ENCODE measurements around the gene TMEM82. TPM values are rescaled to one million over a fixed set of nuclear protein-coding genes. Genes with fewer than 3 reads are reported as not detected.
A peak's percentile ranks its signal among the peaks of the same experiment; 100 is the strongest.

TMEM82 gene
- total RNA-seq, 2 donors from 2014 or later, result 0.46 to 3.2 TPM

DNA sequence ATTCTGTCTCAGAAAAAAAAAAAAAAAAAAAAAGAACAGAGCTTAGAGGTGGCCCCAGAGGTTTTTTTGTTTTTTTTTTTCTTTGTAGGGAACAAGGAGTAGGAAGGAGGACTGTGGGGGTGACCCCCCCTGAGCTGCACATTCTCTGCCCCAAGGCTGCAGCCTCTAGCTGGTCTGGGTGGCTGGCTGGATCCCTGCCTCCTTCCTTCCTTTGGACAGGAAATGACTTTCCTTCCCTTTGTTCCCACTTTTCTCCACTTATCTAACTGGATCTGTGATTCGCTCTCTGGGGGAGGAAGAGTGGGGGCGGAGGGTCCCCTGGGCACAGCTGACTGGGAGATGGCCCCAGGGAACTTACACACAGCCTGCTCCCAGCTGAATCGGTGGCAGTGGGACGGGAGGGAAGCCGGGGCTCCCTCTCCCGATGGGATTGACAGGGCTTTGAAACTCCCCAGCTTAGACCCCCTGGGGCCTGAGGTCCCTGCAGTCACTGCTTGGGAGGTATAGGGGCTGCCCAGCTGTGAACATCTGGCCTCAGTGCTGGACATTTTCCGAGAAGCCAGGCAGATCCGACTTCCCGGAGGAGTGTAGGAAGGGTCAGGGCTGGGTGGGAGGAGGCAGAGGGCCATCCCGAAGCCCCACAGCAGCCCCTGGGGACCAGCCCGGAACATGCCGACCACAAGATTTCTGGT lies 18.4 kb downstream of the TMEM82 start:
- 63 to 72% methylated on average over 5 to 12 of the region's 12 CpGs for WGBS, 2 experiments (ENCODE audit: insufficient coverage in 1 of 2, insufficient read length in 1 of 2)

GRCh38 chr1:15761366-15762128 lies 19.2 kb downstream of the TMEM82 start:
- H3K27ac Mint-ChIP-seq, result no peak overlapping the region
- 91 to 100% methylated on average over 4 to 8 of the region's 8 CpGs for WGBS, 2 experiments (ENCODE audit: insufficient coverage in 1 of 2, insufficient read length in 1 of 2)
- H3K9ac ChIP-seq (ENCODE audit: extremely low read depth, low read length, poor library complexity, severe bottlenecking), result no peak overlapping the region

More for the DNA sequence above, 18.4 kb downstream of the TMEM82 start:
- peak overlapping the region; percentile 78 for H3K4me3 Mint-ChIP-seq
- Histone ChIP-seq H3K27ac (ENCODE audit: low read depth, low read length) (no peak overlapping the region), H3K4me3 (ENCODE audit: low read length) (peak overlapping the region; percentile 93), H3K9ac (ENCODE audit: extremely low read depth, low read length, poor library complexity, severe bottlenecking) (peak overlapping the region; percentile 80), H3K9me3 (ENCODE audit: control insufficient read depth, low read length) (no peaks in the 10 kb centered on the region), H3K27me3 (ENCODE audit: control insufficient read depth, insufficient read depth, low read length, poor library complexity, severe bottlenecking) (no peaks in the 10 kb centered on the region), H3K4me1 (ENCODE audit: control insufficient read depth, insufficient read depth, low read length) (peaks cover 13% of the 10 kb centered on the region), H3K36me3 (ENCODE audit: control insufficient read depth, insufficient read depth, low read length) (peaks cover 39% of the 10 kb centered on the region)
- H3K27ac Mint-ChIP-seq, result peak overlapping the region; percentile 87
- H3K27me3 Mint-ChIP-seq (ENCODE audit: insufficient read depth), result peaks cover 14% of the 10 kb centered on the region
- H3K36me3 Mint-ChIP-seq (ENCODE audit: low read depth), result peaks cover 23% of the 10 kb centered on the region
- TF ChIP-seq, protein P1, sequence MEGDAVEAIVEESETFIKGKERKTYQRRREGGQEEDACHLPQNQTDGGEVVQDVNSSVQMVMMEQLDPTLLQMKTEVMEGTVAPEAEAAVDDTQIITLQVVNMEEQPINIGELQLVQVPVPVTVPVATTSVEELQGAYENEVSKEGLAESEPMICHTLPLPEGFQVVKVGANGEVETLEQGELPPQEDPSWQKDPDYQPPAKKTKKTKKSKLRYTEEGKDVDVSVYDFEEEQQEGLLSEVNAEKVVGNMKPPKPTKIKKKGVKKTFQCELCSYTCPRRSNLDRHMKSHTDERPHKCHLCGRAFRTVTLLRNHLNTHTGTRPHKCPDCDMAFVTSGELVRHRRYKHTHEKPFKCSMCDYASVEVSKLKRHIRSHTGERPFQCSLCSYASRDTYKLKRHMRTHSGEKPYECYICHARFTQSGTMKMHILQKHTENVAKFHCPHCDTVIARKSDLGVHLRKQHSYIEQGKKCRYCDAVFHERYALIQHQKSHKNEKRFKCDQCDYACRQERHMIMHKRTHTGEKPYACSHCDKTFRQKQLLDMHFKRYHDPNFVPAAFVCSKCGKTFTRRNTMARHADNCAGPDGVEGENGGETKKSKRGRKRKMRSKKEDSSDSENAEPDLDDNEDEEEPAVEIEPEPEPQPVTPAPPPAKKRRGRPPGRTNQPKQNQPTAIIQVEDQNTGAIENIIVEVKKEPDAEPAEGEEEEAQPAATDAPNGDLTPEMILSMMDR (conservative IDR thresholded peaks at IDR 0.05), result no peak
- peaks cover 35% of the 10 kb centered on the region for H3K4me1 Mint-ChIP-seq
- DNase-seq, result peak; percentile 68
- H3K9me3 Mint-ChIP-seq, result no peaks in the 10 kb centered on the region

DNA sequence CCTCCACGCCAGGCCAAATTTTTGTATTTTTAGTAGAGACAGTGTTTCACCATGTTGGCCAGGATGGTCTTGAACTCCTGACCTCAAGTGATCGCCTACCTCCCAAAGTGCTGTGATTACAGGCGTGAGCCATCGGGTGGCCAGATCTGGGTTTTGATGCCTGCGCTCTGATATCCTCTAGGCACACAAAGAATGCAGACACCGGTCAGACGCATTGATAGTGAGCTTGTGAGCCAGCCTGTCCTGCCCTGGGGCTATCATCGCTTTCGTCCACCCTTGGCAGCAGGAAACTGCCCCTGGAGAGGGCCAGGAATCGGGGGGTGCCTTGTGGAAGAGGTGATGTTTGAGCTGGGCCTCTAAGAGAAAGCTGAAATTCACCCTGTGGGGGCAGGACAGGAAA lies 20.2 kb downstream of the TMEM82 start:
- 83 to 87% methylated on average over 6 to 10 of the region's 10 CpGs for WGBS, 2 experiments (ENCODE audit: insufficient coverage in 1 of 2, insufficient read length in 1 of 2)
- H3K27me3 ChIP-seq (ENCODE audit: control insufficient read depth, insufficient read depth, low read length, poor library complexity, severe bottlenecking), result no peaks in the 10 kb centered on the region
- no peak overlapping the region for H3K27ac ChIP-seq (ENCODE audit: low read depth, low read length)
- no peak overlapping the region for H3K9ac ChIP-seq (ENCODE audit: extremely low read depth, low read length, poor library complexity, severe bottlenecking)
- Mint-ChIP-seq H3K9me3 (no peaks in the 10 kb centered on the region), H3K27me3 (ENCODE audit: insufficient read depth) (no peaks in the 10 kb centered on the region), H3K36me3 (ENCODE audit: low read depth) (peaks cover 28% of the 10 kb centered on the region), H3K4me1 (peaks cover 29% of the 10 kb centered on the region), H3K4me3 (no peak overlapping the region), H3K27ac (peak overlapping the region; percentile 89)
- peaks cover 52% of the 10 kb centered on the region for H3K36me3 ChIP-seq (ENCODE audit: control insufficient read depth, insufficient read depth, low read length)
- H3K4me3 ChIP-seq (ENCODE audit: low read length), result no peak overlapping the region
- H3K9me3 ChIP-seq (ENCODE audit: control insufficient read depth, low read length), result no peaks in the 10 kb centered on the region
- peaks cover 12% of the 10 kb centered on the region for H3K4me1 ChIP-seq (ENCODE audit: control insufficient read depth, insufficient read depth, low read length)
- DNase-seq, result no peak
- TF ChIP-seq, protein P1 (conservative IDR thresholded peaks at IDR 0.05), result peak; percentile 46

More at GRCh38 chr1:15761366-15762128, 19.2 kb downstream of the TMEM82 start:
- Histone ChIP-seq H3K4me1 (ENCODE audit: control insufficient read depth, insufficient read depth, low read length) (peaks cover 13% of the 10 kb centered on the region), H3K27me3 (ENCODE audit: control insufficient read depth, insufficient read depth, low read length, poor library complexity, severe bottlenecking) (no peaks in the 10 kb centered on the region), H3K36me3 (ENCODE audit: control insufficient read depth, insufficient read depth, low read length) (peaks cover 46% of the 10 kb centered on the region), H3K4me3 (ENCODE audit: low read length) (peak overlapping the region; percentile 93), H3K27ac (ENCODE audit: low read depth, low read length) (no peak overlapping the region), H3K9me3 (ENCODE audit: control insufficient read depth, low read length) (no peaks in the 10 kb centered on the region)
- Mint-ChIP-seq H3K4me1 (peaks cover 29% of the 10 kb centered on the region), H3K9me3 (no peaks in the 10 kb centered on the region), H3K27me3 (ENCODE audit: insufficient read depth) (peaks cover 8% of the 10 kb centered on the region), H3K4me3 (no peak overlapping the region), H3K36me3 (ENCODE audit: low read depth) (peaks cover 27% of the 10 kb centered on the region)
- TF ChIP-seq, protein P1 (conservative IDR thresholded peaks at IDR 0.05), result no peak
- DNase-seq, result no peak

Data from endodermal cell (in vitro differentiated cells).